ENCODE data around the gene SSH3. TPM values are rescaled to one million over a fixed set of nuclear protein-coding genes. Genes with fewer than 3 reads are reported as not detected.

Gene SSH3
- polyA plus RNA-seq, 1 donor = 17.6 TPM

DNA sequence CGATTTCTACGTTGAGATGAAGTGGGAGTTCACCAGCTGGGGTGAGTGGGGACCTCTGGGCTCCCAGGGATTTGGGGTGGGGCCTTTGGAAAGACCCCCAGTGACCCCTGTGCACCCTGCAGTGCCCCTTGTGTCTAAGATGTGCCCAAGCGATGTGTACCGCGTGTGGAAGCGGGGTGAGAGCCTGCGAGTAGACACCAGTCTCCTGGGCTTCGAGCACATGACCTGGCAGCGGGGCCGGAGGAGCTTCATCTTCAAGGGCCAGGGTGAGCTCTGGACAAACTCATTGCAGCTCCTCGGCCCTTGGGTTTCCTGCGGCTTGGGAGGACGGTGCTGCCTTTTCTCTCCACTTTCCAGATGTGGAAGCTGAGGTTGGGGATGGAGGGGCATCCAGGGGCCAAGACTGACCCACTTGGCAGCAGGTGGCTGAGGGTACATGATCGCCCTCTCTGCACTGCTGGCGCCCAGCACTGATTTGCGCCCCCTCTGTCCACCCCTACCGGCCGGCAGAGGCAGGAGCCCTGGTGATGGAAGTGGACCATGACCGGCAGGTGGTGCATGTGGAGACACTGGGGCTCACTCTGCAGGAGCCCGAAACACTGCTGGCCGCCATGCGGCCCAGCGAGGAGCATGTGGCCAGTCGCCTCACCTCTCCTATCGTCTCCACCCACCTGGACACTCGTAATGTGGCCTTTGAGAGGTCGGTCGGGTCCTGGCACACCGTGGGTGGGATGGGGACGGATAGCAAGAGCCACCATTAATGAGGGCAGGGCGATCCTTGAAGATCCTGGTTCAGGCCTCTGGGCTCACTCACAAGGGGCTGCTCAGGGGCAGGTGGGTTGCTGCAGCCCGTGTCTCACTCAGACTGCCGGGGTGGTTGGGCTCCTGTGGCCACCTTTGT, 11.6 kb upstream of the SSH3 start:
- DNase-seq (ENCODE audit: low read depth) = no peak

DNA sequence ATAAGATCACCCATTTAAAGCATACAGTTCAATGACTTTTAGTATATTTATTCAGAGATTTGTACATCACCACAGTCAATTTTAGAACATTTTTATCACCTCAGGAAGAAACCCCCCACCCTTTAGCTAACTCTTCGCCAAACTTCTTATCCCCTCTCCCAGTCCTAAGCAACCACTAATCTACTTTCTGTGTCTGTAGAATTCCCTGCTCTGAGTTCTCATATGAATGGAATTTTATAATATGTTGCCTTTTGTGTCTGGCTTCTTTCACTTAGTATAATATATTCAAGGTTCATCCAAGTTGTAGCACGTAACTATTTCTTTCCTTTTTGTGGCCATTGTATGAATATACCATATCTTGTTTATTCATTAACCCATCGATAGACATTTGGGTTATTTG, 10.7 kb upstream of the SSH3 start:
- no peak for DNase-seq (ENCODE audit: low read depth)

DNA sequence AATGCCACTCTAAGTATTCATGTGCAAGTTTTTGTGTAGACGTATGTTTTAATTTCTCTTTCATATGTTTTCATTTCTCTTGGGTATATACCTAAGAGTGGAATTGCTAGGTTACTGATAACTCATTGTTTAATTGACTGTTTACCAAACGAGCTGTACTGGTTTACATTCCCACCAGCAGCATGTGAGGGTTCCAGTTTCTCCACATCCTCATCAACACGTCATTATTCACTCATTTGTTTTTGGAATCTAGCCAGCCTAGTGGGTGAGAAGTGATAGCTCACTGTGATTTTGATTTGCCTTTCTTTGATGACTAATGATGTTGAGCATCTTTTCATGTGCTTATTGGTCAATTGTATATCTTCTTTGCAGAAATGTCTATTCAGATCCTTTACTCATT, 10.2 kb upstream of the SSH3 start:
- no peak for DNase-seq (ENCODE audit: low read depth)

DNA sequence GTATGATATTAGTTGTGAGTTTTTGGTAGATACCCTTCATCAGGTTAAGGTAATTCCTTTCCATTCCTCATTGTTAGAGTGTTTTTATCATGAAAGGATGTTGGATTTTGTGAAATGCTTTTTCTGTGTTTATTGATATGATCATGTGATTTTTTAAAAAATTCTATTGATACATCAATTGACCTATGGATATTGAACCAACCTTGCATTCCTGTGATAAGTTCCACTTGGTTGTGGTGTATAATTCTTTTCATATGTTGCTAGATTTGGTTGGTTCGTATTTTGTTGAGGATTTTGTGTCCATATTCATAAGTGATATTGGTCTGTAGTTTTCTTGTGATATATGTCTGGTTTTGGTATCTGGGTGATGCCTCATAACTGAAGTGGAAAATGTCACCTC, 7.5 kb upstream of the SSH3 start:
- DNase-seq (ENCODE audit: low read depth) = no peak

DNA sequence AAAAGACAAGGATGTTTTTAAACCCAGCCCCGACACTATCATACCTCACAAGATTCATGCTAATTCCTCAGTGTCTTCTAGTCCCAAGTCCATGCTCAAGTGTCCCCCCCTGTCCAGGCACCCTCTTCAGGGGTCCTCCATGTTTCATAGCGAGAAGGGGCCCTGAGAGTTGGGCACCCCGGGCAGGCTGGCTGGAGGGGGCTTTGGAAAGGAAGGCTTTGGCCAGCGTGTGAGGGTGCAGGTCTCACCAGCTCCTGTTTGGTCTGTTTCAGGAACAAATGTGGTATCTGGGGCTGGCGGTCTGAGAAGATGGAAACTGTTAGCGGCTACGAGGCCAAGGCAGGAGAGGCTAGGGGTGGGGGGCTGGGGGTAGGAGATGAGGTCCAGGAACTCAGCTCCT, 4.5 kb upstream of the SSH3 start:
- DNase-seq (ENCODE audit: low read depth) = no peak

DNA sequence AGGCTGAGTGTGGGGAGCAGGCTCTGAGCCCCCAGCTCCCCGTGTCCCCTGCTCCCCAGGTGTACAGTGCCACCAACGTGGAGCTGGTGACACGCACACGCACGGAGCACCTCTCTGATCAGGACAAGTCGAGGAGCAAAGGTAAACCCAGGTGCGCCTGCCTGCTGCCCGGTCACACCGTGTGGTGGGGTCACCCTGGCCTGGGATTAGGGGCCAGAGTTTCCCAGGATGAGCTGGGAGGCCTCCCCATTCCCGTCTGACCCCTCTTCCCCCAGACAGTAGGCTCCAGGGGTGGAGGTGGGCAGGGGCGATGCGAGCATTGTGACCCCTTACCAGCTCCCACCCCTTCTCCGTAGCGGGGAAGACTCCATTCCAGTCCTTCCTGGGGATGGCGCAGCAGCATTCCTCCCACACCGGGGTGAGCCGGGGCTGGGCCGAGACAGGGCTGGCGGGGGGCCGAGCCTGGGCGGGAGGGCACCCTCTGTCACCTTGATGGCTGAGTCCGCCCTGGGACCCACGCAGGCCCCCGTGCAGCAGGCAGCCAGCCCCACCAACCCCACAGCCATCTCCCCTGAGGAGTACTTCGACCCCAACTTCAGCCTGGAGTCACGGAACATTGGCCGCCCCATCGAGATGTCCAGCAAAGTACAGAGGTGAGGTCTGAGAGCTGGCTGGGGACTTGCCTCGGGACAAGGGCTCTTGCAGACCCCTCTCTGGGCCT, 3.7 kb upstream of the SSH3 start:
- DNase-seq (ENCODE audit: low read depth) = no peak

DNA sequence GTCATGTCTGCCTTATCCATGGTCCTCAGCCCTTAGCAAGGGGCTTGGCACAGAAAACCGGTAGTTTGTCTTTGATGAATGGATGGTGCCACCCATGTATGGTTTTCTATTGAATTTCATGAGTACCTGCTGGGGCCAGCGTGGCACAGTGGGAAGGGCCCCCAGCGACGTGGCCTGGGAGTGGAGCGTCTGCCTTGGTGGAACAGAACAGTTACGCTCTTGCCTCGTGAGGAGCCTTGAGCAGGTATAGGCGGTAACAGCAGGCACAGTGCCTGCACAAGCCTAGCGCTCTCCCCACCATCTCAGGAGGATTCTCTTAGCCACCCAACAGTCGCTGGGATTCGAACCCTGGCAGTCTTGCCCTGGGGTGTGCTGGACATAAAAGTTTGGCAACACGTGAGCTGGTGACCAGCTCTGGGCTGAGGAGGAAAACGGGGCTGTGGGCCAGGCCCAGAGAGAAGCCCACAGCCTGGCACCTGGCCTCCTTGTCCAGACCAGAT, 3.0 kb upstream of the SSH3 start:
- no peak for DNase-seq (ENCODE audit: low read depth)

DNA sequence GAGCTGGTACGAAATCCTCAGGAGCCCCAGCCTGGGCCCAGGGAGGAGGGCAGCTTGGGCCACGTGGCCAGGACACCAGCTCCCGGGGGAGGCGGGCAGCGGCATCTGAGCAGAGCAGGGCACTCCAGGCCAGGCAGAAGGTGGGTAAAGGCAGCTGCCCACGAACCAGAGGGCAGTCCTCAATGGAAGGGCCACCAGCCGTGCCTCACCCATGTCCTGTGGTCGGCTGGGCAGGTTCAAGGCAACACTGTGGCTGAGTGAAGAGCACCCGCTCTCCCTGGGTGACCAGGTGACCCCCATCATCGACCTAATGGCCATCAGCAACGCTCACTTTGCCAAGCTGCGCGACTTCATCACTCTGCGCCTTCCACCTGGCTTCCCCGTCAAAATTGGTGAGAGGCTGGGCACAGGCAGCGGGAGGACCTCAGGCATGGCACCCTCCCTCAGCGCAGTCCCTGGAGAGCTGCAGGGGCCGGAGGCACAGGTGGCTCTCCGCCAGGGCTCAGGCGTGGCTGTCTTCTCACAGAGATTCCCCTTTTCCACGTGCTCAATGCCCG, 2.5 kb upstream of the SSH3 start:
- no peak for DNase-seq (ENCODE audit: low read depth)

DNA sequence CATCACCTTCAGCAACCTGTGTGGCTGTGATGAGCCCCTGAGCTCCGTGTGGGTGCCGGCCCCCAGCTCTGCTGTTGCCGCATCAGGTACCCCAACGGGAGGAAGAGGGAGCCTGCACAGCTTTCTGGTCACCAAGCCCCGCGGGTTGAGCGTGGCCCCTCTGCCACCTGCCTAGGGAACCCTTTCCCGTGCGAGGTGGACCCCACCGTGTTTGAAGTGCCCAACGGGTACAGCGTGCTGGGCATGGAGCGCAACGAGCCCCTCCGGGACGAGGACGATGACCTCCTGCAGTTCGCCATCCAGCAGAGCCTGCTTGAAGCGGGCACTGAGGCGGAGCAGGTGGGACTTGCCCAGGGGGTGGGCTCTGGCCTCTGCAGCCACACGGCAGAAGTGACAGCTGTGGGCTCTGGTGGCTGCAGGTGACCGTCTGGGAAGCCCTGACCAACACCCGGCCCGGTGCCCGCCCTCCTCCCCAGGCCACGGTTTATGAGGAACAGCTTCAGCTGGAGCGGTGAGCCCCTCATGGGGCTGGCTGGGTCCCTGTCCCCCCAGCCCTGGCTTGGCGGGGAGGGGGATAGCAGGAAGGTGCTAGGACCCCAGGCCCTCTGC, 1.9 kb upstream of the SSH3 start:
- no peak for DNase-seq (ENCODE audit: low read depth)

DNA sequence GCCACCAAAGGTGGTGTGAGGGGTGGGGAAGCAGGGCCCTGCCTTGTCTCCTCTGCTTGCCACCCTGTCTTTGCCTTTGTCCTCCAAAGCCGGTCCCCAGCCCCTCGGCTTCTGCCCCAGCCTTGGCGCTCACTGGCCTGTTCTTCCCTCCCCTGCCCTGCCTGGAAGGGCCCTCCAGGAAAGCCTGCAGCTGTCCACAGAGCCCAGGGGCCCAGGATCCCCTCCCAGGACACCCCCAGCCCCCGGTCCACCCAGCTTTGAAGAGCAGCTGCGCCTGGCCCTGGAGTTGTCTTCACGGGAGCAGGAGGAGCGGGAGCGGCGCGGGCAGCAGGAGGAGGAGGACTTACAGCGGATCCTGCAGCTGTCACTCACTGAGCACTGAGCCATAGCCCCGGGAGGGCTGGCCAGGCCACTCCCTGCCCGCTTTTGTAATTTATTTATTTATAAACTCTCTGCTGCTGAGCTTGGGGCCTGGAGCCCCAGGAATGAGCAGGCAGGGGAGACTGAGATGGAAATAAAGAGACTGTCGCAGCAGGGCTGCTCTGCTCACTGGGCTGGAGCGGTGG, 1.3 kb upstream of the SSH3 start:
- no peak for DNase-seq (ENCODE audit: low read depth)

DNA sequence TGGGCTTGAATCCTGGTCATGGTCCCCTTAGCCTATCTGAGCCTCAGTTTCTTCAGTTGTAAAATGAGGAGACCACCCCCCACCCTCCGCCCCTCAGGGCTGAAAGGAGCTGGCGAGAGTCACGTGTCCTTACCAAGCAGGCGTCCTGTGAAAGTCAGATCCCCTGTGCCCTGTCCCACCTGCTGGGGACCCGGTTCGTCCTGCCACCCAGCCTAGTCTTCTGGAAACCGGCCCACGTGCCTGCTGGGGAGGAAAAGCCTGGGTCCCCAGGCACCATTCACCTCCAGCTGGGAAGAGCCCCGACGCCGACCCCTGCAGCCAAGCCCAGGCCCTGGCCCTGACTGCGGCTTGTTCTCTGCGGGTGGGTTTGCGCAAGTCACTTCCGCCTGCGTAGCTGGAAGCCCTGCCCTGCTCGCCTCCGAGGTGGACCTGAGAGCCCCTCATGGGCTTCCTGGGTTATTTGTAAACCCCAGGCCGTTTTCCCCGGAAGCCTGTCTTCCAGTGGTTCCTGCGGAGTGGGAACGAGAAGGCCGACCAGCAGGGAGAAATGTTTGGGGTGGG, 679 bp upstream of the SSH3 start:
- no peak for DNase-seq (ENCODE audit: low read depth)

DNA sequence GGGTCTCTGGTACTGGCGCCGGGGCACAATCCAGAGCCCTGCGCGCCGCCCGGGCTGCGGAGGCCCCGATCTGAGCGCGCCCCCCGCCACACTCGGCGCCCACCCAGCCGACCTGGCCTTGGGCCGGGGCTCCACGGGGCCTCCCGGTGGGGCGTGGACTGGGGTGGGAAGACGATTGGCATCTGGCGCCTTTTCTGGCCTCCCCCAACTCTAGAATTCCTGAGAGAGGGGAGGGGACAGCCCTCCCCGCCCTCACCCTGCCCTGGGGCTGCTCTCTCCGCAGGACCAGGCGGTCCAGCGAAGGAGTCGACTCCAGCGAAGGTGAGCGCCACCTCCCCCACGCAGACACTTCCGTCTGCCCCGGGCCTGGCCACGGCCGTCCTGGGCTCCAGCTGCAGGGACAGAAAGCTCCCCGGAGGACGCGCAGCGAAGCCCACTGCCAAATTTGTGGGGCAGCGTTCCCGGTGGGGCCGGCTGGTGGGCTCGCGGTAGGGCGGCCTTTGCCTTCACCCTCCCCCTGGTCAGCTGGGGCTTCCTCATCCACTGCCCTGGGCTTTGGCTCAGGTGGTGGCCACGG, 593 bp downstream of the SSH3 start:
- DNase-seq (ENCODE audit: low read depth) = no peak

DNA sequence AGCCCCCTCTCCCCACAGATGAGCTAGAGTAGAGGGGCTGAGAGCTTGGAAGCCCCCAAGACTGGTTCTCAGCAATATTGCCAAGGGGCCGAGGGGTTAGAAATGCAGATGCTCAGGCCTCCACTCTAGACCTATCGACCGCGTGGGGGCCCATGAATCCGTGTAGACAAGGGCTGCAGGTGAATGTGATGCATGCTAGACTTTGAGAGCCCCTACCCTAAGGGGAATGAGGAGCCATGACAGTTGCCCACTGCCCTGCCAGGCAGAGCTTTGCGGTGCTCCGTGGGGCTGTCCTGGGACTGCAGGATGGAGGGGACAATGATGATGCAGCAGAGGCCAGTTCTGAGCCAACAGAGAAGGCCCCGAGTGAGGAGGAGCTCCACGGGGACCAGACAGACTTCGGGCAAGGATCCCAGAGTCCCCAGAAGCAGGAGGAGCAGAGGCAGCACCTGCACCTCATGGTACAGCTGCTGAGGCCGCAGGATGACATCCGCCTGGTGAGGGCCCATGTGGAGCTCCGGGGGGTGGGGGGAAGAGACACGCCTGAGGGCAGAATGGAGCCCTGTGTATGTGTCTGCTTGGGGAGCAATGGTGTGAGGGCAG, 1.3 kb downstream of the SSH3 start:
- DNase-seq (ENCODE audit: low read depth) = no peak

DNA sequence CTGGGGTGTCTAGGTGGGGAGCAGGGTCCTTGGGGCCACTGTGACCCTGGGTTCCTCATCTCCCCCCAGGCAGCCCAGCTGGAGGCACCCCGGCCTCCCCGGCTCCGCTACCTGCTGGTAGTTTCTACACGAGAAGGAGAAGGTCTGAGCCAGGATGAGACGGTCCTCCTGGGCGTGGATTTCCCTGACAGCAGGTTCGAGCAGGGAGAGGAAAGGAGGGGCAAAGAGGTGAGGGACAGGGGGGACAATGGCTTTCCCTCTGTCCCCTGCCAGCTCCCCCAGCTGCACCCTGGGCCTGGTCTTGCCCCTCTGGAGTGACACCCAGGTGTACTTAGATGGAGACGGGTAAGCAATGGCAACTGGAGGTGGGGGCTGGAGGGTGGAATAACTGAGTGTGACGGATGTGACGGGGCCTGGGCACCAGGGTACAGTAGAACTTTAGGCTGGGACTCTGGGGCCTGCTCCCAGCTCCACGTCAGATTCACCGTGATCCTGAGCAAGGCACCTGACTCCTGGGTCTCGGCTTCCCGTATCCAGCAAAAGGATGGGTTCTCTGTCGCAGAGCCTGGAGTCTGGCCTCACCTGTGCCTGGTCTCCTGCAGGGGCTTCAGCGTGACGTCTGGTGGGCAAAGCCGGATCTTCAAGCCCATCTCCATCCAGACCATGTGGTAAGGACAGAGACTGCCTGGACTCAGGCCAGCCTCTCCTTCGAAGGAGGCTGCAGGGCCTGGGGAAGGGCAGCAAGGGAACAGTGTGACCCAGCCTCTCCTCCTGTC, 3.6 kb downstream of the SSH3 start:
- no peak for DNase-seq (ENCODE audit: low read depth)

DNA sequence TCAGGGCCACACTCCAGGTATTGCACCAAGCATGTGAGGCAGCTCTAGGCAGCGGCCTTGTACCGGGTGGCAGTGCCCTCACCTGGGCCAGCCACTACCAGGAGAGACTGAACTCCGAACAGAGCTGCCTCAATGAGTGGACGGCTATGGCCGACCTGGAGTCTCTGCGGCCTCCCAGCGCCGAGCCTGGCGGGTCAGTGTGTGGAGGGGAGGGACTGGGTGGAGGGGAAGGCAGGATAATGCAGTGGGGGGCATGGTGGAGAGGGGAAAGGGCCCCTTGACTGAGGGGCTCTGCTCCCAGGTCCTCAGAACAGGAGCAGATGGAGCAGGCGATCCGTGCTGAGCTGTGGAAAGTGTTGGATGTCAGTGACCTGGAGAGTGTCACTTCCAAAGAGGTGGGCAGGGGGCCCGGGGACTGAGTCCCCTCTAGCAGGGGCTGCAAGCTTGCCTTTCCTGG, 4.2 kb downstream of the SSH3 start:
- DNase-seq (ENCODE audit: low read depth) = no peak

DNA sequence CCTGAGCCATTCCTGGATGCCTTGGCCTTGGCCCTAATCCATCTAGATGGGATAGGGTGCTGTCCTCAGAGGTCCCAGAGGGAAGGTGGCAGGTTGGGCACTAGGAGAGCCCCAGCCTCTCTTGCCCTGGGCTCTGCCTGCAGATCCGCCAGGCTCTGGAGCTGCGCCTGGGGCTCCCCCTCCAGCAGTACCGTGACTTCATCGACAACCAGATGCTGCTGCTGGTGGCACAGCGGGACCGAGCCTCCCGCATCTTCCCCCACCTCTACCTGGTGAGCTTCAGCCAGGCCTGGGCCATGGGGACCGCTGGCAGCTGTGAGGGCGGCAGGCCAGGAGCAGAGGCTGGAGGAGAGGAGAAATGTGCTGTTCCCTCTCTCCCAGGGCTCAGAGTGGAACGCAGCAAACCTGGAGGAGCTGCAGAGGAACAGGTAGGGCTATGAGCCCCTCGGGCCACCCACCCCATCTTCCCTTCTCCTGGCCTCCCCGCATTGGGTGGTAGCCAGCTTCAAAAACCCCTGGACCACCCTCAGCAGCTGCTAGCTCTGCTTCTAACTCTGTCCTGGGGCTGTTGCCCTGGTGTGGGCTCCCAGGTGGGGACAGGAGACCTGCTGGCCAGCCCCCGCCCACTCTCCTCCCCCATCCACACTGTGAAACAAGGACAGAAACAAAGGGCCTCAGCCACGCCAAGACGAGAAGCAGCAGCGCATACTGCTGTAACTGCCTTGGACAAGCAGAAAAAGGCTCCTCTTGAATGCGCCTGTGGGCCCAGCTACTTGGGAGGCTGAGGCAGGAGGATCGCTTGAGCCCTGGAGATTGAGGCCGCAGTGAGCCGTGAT, 4.9 kb downstream of the SSH3 start:
- no peak for DNase-seq (ENCODE audit: low read depth)

DNA sequence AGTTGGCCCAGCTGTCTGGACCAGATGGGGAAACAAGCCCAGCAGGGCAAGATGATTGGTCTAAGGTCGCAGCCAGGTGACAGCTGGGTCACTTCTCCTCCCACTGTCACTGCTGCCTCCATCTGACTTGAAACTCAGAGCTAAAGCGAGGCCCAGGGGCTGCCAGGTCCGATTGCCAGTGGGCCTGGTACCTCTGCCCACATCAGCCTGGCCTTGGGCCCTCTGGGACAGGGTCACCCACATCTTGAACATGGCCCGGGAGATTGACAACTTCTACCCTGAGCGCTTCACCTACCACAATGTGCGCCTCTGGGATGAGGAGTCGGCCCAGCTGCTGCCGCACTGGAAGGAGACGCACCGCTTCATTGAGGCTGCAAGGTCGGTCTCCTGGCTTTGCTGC, 5.8 kb downstream of the SSH3 start:
- DNase-seq (ENCODE audit: low read depth) = no peak

DNA sequence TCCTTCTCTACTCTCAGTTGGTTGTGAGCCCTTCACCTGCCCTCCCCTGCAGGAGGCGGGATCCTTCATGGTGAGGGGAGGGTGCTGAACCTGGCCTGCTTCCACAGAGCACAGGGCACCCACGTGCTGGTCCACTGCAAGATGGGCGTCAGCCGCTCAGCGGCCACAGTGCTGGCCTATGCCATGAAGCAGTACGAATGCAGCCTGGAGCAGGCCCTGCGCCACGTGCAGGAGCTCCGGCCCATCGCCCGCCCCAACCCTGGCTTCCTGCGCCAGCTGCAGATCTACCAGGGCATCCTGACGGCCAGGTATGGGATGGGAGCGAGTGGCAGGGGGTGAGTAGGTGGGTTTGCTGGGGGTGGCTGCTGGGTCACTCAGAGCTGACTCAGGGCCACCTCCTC, 6.3 kb downstream of the SSH3 start:
- DNase-seq (ENCODE audit: low read depth) = no peak

Measured in forelimb muscle (tissue), 1 donor.